GM20431 (cell line): Measurements from ENCODE around the gene APOA5.
"Not testable (repeated sequence)": the region's sequence is repeated elsewhere in the genome, so short reads cannot be mapped to it uniquely, and the experiment has no call there.

ENCODE experiments used
- in situ Hi-C: fragments of 300-500 bp; cut with MseI, MboI; formaldehyde crosslinking; loops from one replicate; pipeline ENCODE4 v1.15.0; 2020; ENCODE audit warnings: low sequenced_read_pairs; ENCODE audit not compliant: unreplicated experiment

The APOA5 gene

GRCh38 chr11:116782728-116783127 lies 9.0 kb downstream of the APOA5 start:
- in situ Hi-C loops = loop anchor here (25.0 kb wide), 1 partner anchor 330 kb away; no protein-coding TSS in a partner anchor

GRCh38 chr11:116778556-116778955 lies 13.1 kb downstream of the APOA5 start:
- in situ Hi-C loops = loop anchor here (25.0 kb wide), 1 partner anchor 334 kb away; no protein-coding TSS in a partner anchor

GRCh38 chr11:116777056-116777455 lies 14.6 kb downstream of the APOA5 start:
- in situ Hi-C loops = loop anchor here (25.0 kb wide), 1 partner anchor 335 kb away; no protein-coding TSS in a partner anchor

- in situ Hi-C loops = loop anchor here (25.0 kb wide), 1 partner anchor 336 kb away; no protein-coding TSS in a partner anchor
Observed at GRCh38 chr11:116776522-116776984, 15.1 kb downstream of the APOA5 start.

- in situ Hi-C loops = loop anchor here (25.0 kb wide), 1 partner anchor 336 kb away; no protein-coding TSS in a partner anchor
Observed at GRCh38 chr11:116775975-116776374, 15.7 kb downstream of the APOA5 start.

- in situ Hi-C loops = loop anchor here (25.0 kb wide), 1 partner anchor 338 kb away; no protein-coding TSS in a partner anchor
Observed at GRCh38 chr11:116774661-116775060, 17.0 kb downstream of the APOA5 start.

- in situ Hi-C loops = no loop called here
Observed at GRCh38 chr11:116773203-116774097, 18.2 kb downstream of the APOA5 start.

- in situ Hi-C loops = no loop called here
Observed at GRCh38 chr11:116772443-116773202, 19.1 kb downstream of the APOA5 start, which contains the start of gene BUD13. Gene BUD13, minus strand, starts transcription at chr11:116772987. Its CDS starts 23 bp downstream, at chr11:116772964.

- in situ Hi-C loops = no loop called here
Observed at GRCh38 chr11:116771935-116772334, 19.7 kb downstream of the APOA5 start.

GRCh38 chr11:116762132-116762531 lies 29.5 kb downstream of the APOA5 start:
- in situ Hi-C loops = no loop called here

- in situ Hi-C loops = not testable (repeated sequence)
Observed at GRCh38 chr11:116756044-116756443, 35.6 kb downstream of the APOA5 start.

GRCh38 chr11:116750070-116750718 lies 41.5 kb downstream of the APOA5 start:
- in situ Hi-C loops = no loop called here

- in situ Hi-C loops = no loop called here
Observed at GRCh38 chr11:116742104-116742503, 49.6 kb downstream of the APOA5 start.

- in situ Hi-C loops = no loop called here
Observed at GRCh38 chr11:116740741-116741140, 50.9 kb downstream of the APOA5 start.
